ENCODE measurements around the gene MAST4.

MAST4 gene

DNA sequence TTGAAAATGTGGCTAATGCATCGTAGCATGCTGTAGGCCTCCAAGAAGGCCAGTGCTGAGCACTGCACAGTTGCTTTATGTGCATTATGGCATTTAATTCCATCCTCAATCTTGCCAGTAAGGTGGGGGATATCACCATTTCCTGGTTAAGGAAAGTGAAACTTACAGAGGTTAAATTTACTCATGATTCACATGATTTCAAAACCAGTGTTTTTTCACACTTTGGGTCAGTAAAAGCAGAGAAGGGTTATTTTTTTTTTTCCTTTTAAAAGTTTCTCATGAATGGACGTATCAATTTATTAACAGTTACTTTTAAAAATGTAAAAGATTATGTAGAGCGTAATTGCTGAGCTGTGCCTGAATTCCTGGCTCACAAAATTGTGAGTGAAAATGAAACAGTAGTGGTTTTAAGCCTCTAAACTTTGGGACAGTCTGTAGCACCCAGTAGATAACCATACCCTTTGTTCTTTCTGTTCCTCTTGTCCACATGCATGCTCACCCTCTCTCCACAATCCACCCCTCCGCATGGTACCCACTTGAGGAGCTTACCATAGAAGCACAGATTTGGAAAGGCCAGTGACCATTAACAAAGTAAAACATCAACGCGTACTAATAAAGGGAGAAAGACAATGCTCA lies 21.2 kb downstream of the MAST4 start:
- H3K4me1 ChIP-seq: no peaks in the 10 kb centered on the region
- TF ChIP-seq, protein P1, sequence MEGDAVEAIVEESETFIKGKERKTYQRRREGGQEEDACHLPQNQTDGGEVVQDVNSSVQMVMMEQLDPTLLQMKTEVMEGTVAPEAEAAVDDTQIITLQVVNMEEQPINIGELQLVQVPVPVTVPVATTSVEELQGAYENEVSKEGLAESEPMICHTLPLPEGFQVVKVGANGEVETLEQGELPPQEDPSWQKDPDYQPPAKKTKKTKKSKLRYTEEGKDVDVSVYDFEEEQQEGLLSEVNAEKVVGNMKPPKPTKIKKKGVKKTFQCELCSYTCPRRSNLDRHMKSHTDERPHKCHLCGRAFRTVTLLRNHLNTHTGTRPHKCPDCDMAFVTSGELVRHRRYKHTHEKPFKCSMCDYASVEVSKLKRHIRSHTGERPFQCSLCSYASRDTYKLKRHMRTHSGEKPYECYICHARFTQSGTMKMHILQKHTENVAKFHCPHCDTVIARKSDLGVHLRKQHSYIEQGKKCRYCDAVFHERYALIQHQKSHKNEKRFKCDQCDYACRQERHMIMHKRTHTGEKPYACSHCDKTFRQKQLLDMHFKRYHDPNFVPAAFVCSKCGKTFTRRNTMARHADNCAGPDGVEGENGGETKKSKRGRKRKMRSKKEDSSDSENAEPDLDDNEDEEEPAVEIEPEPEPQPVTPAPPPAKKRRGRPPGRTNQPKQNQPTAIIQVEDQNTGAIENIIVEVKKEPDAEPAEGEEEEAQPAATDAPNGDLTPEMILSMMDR (IDR thresholded peaks at IDR 0.05; ENCODE audit: low read depth, low read length): no peak
- H3K27me3 ChIP-seq: no peaks in the 10 kb centered on the region
- DNase-seq: no peak
- H3K9me3 ChIP-seq: no peaks in the 10 kb centered on the region; the same call in 1 of the 2 replicates
- H3K36me3 ChIP-seq: no peaks in the 10 kb centered on the region
- no peak overlapping the region for H3K4me3 ChIP-seq (ENCODE audit: low read depth, low read length)

DNA sequence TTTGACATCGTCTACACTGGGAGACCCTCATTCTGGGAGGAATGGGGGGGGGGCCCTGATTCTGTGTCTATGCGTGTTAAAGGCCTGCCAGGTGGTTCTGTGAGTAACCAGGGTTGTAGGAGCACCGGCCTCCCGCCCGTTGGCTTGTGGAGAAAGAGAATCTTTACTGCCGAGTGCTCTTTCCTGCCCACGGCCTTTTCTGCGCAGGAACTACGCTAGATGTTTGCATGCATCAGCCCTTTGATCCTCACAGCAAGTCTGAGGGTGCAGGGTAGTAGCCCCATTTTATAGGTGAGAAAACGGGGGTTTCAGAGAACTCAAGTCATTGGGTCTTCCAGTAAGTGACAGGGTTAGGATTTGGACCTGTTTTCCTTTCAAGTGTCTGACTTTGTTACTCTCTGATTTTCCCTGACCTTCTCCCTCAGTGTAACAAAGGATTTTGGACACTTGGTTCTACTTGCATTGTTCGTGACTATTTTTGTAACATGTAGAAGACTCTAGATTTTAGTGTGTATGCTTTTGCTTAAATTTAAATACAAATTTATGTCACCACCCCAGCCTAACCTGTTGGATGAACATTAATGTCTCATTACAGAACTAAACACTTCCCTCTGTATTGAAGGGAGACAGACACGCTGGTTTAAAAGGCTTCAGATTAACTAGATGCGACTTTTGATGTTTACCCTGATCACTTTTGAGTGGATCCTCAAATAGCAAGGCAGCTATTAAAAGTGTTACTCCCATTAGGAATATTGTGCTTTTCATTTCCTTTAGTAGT lies 22.0 kb downstream of the MAST4 start:
- H3K9me3 ChIP-seq: no peaks in the 10 kb centered on the region; the same call in 1 of the 2 replicates
- no peak overlapping the region for H3K4me3 ChIP-seq (ENCODE audit: low read depth, low read length)
- DNase-seq: no peak
- no peaks in the 10 kb centered on the region for H3K4me1 ChIP-seq
- no peaks in the 10 kb centered on the region for H3K36me3 ChIP-seq
- TF ChIP-seq, protein P1 (IDR thresholded peaks at IDR 0.05; ENCODE audit: low read depth, low read length): no peak
- H3K27me3 ChIP-seq: no peaks in the 10 kb centered on the region

DNA sequence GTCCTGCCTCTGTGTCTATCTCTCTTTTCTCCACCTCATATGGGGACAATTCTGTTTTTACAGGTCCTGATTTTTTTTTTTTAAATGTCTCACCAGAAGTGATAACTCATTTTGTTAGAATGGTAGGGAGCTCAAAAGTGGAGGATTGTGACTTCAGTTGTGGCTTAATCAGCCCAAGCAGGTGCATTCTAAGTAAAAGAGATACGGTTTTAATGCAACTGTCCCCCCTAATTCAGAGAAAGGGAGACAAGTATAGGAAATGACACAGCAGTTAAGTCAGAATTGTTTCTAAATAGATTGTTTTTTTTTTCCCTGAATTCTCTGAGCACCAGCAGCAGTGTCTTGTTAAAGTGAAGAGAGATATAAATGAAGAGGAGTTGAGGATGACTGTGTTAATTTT lies 24.5 kb downstream of the MAST4 start:
- no peaks in the 10 kb centered on the region for H3K36me3 ChIP-seq
- H3K27me3 ChIP-seq: no peaks in the 10 kb centered on the region
- no peaks in the 10 kb centered on the region; the same call in 1 of the 2 replicates for H3K9me3 ChIP-seq
- DNase-seq: no peak
- no peak overlapping the region for H3K4me3 ChIP-seq (ENCODE audit: low read depth, low read length)
- H3K4me1 ChIP-seq: no peaks in the 10 kb centered on the region
- TF ChIP-seq, protein P1 (IDR thresholded peaks at IDR 0.05; ENCODE audit: low read depth, low read length): no peak

DNA sequence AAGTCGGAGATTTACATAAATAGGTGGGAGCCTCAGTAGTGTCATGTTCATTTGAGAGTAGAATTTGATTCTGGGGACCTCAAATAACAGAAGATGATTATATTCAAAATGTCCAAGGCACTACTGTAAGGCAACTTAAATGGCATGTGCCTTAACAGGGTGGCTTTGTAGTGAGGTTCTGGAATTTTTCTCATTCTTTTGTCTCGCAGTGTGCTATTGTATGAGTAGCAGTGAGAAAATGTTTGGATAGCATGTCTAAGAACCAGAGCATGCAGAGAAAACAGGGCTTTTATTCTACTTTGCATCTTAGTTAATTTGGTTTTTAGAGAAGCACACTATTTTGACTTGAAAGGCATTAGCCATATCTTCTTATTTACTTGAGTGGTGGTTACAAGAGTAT lies 25.0 kb downstream of the MAST4 start:
- TF ChIP-seq, protein P1 (IDR thresholded peaks at IDR 0.05; ENCODE audit: low read depth, low read length): no peak
- Histone ChIP-seq H3K9me3 (no peaks in the 10 kb centered on the region; the same call in 1 of the 2 replicates), H3K4me3 (ENCODE audit: low read depth, low read length) (no peak overlapping the region), H3K4me1 (no peaks in the 10 kb centered on the region), H3K36me3 (no peaks in the 10 kb centered on the region), H3K27me3 (no peaks in the 10 kb centered on the region)
- no peak for DNase-seq

DNA sequence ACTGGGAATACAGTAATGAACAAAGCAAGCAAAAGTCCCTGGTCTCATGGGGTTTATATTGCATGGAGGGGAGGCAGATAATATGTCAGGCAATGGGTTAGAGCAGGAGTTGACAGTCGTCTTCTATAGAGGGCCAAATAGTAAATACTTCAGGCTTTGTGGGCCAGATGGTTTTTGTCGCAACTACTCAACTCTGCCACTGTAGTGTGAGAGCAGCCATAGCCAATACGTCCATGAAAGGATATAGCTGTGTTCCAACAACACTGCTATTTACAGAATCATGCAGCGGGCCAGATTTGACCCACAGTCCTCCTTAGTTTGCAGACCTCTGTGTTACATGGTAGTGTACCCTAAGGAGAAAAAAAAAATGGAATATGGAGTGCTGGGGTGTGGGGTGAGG lies 25.5 kb downstream of the MAST4 start:
- no peaks in the 10 kb centered on the region for H3K4me1 ChIP-seq
- no peaks in the 10 kb centered on the region; the same call in 1 of the 2 replicates for H3K9me3 ChIP-seq
- TF ChIP-seq, protein P1 (IDR thresholded peaks at IDR 0.05; ENCODE audit: low read depth, low read length): no peak
- H3K27me3 ChIP-seq: no peaks in the 10 kb centered on the region
- no peaks in the 10 kb centered on the region for H3K36me3 ChIP-seq
- no peak overlapping the region for H3K4me3 ChIP-seq (ENCODE audit: low read depth, low read length)
- DNase-seq: no peak

DNA sequence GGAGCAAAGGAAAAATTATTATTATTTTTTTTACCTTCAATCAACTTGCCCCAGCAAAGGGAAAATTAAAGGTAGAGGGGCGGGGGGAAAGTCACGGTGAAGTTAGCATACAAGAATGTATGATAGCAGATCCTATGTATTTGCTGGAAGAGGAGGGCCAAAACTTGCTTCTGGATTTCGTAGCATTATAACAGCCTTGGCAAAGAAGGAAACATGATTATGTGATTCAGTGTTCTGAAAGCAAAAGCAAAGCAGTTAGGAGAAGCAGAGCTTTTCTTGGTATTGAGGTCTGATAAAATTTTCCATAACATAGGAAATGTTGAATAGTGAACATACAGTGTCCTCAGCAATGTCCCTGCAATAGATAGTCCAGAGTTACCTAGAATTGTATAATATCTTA lies 32.4 kb downstream of the MAST4 start:
- DNase-seq: no peak

More for the DNA sequence above, 32.4 kb downstream of the MAST4 start:
- Histone ChIP-seq H3K4me3 (ENCODE audit: low read depth, low read length) (no peak overlapping the region), H3K4me1 (no peaks in the 10 kb centered on the region; the same call in 1 of the 2 replicates), H3K27me3 (no peaks in the 10 kb centered on the region), H3K36me3 (no peaks in the 10 kb centered on the region), H3K9me3 (no peaks in the 10 kb centered on the region)
- TF ChIP-seq, protein P1 (IDR thresholded peaks at IDR 0.05; ENCODE audit: low read depth, low read length): no peak

Data from BE2C (cell line).